GM19324 (cell line): ENCODE measurements around the gene PDGFB.

Experiments used
- ATAC-seq: cut with Tn5 transposase; IDR thresholded peaks from one replicate; pipeline ENCODE4 v1.9.1; 2021; ENCODE audit warnings: mild to moderate bottlenecking, moderate library complexity; ENCODE audit not compliant: unreplicated experiment, low FRiP score

The PDGFB gene

DNA sequence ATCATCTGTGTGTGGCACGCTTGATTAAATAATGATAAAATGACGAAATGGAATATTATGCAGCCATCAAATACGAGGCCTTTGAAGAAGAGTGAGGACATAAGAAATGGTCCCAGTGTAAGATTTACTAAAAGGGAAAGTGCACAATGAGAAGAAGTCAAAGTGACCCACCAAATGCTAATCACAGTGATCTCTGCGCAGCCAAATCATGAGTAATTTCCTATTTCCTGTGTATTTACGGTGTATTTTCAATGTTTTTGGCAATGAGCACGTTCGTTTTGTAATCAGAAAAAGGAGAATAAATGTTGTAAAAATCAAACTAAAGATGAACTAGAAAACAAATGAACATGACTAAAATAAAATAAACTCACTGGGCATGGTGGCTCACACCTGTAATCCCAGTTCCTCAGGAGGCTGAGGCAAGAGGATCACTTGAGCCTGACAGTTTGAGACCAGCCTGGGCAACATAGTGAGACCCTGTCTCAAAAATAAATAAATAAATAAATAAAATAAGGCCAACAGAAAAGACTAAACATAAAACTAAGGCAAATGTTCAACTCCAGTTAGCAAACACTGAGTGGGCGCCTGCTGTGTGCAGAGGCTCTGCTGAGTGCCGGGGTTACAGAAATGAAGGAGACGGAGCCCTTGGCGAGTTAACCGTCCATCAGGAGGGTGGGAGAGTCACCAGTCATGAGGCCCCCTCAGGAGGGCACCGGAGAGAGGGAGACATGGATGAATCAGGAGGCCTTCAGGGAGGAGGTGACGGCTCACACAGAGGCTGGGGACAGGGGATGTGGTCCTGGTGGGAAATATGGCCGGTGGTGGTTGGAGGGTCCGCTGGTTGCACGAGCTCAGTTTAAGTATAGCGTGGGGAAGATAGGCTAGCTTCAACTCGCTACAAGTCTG, 66.3 kb downstream of the PDGFB start:
- no peak for ATAC-seq

DNA sequence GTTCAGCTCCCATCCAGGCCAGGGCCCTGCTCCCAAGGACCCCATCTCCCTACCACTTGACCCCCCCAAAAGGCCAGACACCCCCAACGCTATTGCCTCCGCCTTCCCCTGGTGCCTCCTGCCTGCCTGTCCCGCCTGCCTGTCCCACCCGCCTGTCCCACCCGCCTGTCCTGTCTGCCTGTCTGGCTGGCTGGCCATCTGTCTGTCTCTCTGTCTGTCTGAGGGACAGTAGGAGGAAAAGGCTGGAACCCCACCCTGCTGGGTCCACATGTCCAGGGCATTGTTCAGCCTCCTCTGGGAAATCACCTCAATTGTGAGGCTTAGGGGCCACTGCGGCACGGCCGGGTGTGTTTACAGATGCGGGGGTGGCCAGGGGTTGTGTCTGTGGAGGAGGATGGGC, 67.0 kb downstream of the PDGFB start:
- ATAC-seq = no peak

DNA sequence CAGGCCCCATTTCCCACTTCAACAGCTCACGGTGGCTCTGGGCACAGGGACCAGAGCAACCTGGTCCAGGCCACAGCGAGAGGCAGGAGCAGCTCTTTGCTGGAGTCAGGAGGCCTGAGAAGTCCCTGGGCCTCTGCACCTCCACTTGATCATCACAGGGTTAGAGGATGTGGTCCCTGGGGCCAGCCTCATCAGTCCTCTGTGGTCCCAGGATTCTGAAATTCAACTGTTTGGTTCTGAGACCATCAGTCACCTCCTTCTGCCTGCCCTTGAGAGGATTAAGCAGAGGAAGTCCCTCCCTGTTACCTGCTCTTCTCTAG, 67.4 kb downstream of the PDGFB start:
- ATAC-seq = no peak

DNA sequence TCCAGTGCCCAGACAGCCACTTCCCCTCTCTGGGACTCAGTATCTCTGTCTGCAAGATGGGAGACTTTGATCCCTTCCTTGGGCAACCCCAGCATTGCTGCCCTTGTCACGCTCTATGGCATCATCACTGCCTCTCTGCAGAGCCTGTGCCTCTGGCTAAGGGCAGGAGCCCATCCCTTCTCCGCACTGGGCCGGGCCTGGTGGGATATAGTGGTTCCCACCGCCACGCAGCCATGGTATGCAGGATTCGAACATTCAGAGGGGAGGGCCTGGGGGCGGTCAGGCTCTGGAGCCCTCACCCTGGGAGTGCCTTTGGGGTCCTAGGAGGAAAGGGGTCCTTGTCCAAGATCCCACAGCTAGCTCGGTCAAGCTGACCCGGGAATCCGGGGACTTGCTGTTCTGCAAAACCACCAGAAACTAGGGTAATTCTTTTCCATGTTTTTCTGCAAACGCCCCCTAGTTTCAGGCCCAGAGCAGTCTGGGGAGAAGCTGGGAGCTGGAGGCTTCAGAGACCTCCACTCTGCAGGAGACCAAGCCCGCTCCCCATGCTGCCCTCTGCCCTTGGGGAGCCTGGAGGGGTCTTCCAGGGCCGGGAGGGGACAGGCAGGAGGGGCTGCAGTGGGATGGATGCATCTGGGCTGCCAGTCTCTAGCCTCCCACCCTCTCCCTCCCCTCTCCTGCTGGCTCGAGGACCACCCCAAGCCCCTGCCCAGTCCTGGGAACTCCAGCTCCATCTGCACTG, 67.9 kb downstream of the PDGFB start:
- ATAC-seq = no peak

DNA sequence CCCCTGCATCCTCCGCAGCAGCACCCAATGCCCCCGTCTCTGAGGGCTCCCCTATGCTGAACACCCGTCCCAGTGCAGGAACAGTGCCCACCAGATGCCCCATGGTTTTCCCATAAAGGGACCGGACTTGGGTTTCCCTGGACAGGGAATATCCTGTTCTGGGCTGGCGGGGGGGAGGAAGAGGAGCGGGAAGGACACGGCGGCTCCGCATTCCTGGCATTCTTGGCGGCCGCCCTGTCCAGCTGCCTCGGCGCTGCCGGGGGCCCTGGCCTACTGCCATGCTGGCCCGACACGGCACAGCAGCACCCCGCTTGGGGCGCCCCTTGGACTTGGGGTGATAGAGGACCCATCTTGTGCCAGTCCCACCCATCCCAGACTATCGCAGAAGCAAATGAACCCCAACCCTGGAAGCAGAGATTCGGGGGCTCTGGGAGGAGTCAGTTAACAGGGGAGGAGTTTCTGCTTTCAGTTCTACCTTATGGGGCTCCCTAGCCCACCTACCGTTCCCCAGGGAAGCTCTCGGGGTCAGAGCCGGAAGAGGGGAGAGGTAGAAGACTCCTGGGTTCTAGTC, 68.6 kb downstream of the PDGFB start:
- no peak for ATAC-seq

DNA sequence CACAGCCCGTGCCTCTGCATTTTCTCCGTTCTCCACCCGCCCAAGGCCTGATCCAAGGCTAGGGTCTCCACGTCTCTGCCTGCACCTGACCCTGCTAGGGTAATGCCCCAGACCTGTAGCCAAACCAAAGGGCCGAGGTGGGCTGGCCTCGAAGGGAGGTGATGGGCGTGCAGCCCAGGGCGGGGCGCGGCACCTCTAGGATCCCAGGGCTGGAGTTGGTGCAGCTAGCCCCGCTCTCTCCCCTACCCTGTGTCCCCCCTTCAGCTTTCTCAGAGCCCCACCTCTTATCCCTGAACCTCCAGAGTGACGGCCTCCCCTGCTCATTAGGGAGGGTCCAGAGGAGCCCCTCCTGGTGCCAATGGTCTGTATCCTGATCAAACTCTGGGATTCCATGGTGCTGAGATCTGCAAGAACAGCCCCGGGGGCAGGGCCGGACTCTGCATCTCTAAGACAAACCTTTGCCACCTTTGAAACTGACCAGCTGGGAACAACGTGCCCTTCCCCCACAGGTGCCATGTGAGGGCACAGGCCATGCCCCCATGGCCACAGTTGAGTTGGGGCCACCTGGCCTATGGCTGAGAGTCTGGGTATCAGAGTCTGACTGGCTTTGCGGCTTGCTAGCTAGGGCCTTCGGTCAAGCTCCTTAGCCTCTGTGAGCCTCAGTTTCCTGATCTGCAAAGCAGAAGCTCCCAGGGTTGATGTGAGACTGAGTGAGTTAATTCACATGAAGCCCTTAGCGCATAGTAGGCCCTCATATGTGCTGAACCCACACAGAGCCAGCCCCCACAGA, 69.2 kb downstream of the PDGFB start:
- no peak for ATAC-seq

DNA sequence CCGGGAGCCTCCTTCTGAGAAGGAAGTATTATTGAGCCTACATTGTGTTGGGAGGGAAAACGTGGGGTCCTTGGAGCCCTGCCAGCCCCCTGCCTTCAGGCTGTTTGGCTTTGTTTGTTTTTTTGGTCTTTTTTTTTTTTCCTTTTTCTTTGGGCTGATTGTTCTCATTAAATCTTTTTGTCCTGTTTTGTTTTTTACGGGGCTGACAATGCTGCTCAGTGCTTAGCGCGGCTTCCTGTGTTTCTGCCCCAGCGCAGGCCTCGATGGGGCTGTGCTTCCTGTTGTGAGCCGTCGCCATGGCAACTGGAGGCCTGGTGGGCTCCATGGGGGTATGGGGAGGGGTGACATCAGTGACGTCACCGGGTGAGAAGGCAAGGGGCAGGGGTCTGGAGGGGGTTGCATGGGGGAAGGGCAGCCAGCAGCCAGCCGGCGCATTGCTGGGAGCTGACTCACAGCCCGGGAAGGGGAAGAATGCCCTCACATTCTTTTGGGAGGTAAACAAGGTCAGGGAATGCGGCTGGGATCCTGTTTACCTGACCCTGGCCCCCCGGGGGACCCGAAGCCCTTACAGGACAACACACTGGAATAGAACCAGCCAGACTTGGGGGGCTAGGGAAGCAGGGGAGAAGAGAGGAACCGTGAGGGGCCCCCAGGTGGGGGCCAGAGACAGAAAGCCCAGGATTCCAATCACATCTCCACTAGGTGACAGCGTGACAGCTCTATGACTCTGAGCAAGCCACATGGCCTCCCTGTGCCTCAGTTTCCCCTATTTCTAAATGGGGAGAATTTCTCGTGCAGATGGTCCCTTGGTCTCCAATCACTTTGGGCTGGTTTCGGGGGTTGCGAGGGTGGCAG, 70.1 kb downstream of the PDGFB start:
- ATAC-seq = no peak

DNA sequence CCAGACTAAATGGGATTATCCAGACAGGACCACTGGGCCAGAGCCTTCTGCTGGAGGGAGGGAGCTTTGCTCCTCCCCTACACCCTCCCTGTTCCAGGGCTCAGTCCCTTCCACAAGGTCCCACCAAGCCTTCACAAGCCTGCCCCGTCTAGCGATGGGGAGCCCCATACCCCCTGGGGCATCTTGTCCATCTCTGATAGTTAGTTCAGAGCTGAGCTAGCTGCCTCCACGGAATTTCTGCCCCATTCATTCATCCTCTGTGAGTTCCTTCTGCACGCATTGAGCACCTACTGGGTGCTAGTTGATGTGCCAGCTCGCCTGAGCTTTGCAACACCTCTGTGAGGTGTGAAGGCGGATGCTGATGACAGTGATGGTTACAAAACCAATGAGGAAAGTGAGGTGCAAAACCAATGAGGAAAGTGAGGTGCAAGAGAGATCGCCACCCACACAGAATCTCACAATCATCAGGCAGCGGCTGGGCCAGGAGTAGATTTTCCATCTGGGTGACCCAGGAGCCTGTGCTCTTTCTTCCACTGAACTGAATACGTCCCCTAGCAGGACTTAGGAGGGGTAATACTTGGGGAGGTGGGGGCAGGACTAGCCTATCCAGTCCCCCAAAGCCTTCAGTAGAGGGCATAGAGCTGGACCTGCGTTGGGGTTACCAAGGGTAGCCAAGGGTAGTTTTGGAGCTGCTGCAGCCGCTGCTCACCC, 70.8 kb downstream of the PDGFB start:
- ATAC-seq = no peak
